HepG2 (cell line): ENCODE results near the gene PROC. TPM values are rescaled to one million over a fixed set of nuclear protein-coding genes. Genes with fewer than 3 reads are reported as not detected.
A peak's percentile ranks its signal among the peaks of the same experiment; 100 is the strongest.

Experiments
- ATAC-seq: fragments of 200-7000 bp; cut with Tn5 transposase; 3 replicates; pipeline ENCODE4 v1.9.1; 2020; ENCODE audit warnings: mild to moderate bottlenecking, moderate library complexity
- BruUV-seq: library from RNA; stranded (reverse); fragments of 400-500 nt; replicated peaks from 2 replicates; lab custom pipeline; 2021; lab: Mats Ljungman, UMichigan
- CTCF ChIA-PET: fragments of 300-600 bp; formaldehyde crosslinking; extraction: SDS; loops from one replicate; lab custom pipeline; 2021; ENCODE audit warnings: low total read pairs, inconsistent platforms, low intra/inter-chr PET ratio; lab: Yijun Ruan, JAX
- POLR2A ChIA-PET: fragments of 350-600 bp; sonication (Branson Sonifier 250); formaldehyde crosslinking; loops from one replicate; lab custom pipeline; 2020; ENCODE audit warnings: antibody characterized with exemption, inconsistent platforms; lab: Yijun Ruan, JAX
- DNase-seq: peaks from one replicate; pipeline ENCODE4 v3.0.0-alpha.2; 2015; ENCODE audit warnings: low spot score
- FAIRE-seq: peaks from 3 replicates; lab custom pipeline; 2011; peaks lifted over from hg19 to GRCh38; lab: Jason Lieb, UNC
- H2AFZ ChIP-seq: one replicate; pipeline ENCODE4 v1.6.1; 2011; ENCODE audit warnings: low read length, inconsistent platforms
- H3K27ac ChIP-seq: fragments of 300-600 bp; 3 replicates; pipeline ENCODE4 v1.8.0; 2011; ENCODE audit warnings: mixed run types, mild to moderate bottlenecking, mixed read lengths, low read length, inconsistent platforms; ENCODE audit not compliant: insufficient read depth; ENCODE audit errors: extremely low read length
- H3K27me3 ChIP-seq, 2 experiments: fragments of 200-600 bp in 1 of 2; 2 replicates in 1 of 2; 3 replicates in 1 of 2; pipeline versions ENCODE4 v1.6.0 to v1.8.0; 2011; ENCODE audit warnings: low read length in 2 of 2, mild to moderate bottlenecking in 2 of 2, moderate library complexity in 2 of 2, inconsistent platforms in 1 of 2; ENCODE audit not compliant: insufficient read depth in 2 of 2, control insufficient read depth in 1 of 2
- H3K36me3 ChIP-seq, 2 experiments: fragments of 200-600 bp in 1 of 2; replicated peaks in 1 of 2; 2 replicates in 1 of 2; 3 replicates in 1 of 2; pipeline versions ENCODE4 v1.5.1 to v1.8.0; 2011; ENCODE audit warnings: low read length in 2 of 2, inconsistent platforms in 1 of 2; ENCODE audit not compliant: insufficient read depth in 2 of 2, control insufficient read depth in 1 of 2
- H3K4me1 ChIP-seq: 2 replicates; pipeline ENCODE4 v1.5.1; 2012; ENCODE audit warnings: low read length, inconsistent platforms; ENCODE audit not compliant: insufficient read depth
- H3K4me2 ChIP-seq: 2 replicates; pipeline ENCODE4 v1.6.0; 2011; ENCODE audit warnings: low read depth, low read length, inconsistent platforms
- H3K4me3 ChIP-seq, 3 experiments: fragments of 200-600 bp in 1 of 3; sonication (generic), shearing (Covaris generic) in 1 of 3; replicated peaks in 1 of 3; 2 replicates each; pipeline ENCODE4 v1.5.1; 2011 to 2016; ENCODE audit warnings: low read length in 3 of 3, inconsistent platforms in 2 of 3, low read depth in 2 of 3, mild to moderate bottlenecking in 2 of 3, control low read depth in 1 of 3, mixed read lengths in 1 of 3; ENCODE audit not compliant: insufficient read depth in 1 of 3
- H3K79me2 ChIP-seq: one replicate; pipeline ENCODE4 v1.6.1; 2011; ENCODE audit warnings: low read length, inconsistent platforms; ENCODE audit not compliant: insufficient read depth
- H3K9ac ChIP-seq: 2 replicates; pipeline ENCODE4 v1.6.0; 2011; ENCODE audit warnings: mild to moderate bottlenecking, low read depth, low read length, inconsistent platforms; ENCODE audit not compliant: insufficient read depth
- H3K9me3 ChIP-seq: 2 replicates; pipeline ENCODE4 v1.5.1; 2012; ENCODE audit warnings: mild to moderate bottlenecking, low read length
- H4K20me1 ChIP-seq: 2 replicates; pipeline ENCODE4 v1.6.0; 2011; ENCODE audit warnings: inconsistent platforms, mild to moderate bottlenecking, low read length, moderate library complexity; ENCODE audit not compliant: insufficient read depth
- AGO2 ChIP-seq: fragments of 200-400 bp; formaldehyde crosslinking; optimal IDR thresholded peaks from 2 replicates; pipeline ENCODE3; 2017; ENCODE audit warnings: mild to moderate bottlenecking, low read depth, low read length, moderate library complexity
- BRF2 ChIP-seq: sonication (generic); formaldehyde crosslinking; IDR thresholded peaks from 2 replicates; pipeline ENCODE4 v1.8.1; 2022; ENCODE audit warnings: mild to moderate bottlenecking, missing genetic modification reagents
- CBX2 ChIP-seq, 2 experiments: fragments of 200-600 bp in 1 of 2; sonication (generic); formaldehyde crosslinking in 1 of 2; IDR thresholded peaks; 2 replicates each; pipeline versions ENCODE4 v1.7.0 to v1.8.1; 2018 to 2022; ENCODE audit warnings: low read depth in 2 of 2, low read length in 1 of 2, mild to moderate bottlenecking in 1 of 2, missing genetic modification reagents in 1 of 2
- RBFOX2 ChIP-seq: fragments of 200-400 bp; formaldehyde crosslinking; IDR thresholded peaks from 2 replicates; pipeline ENCODE4 v1.6.1; 2017; ENCODE audit warnings: low read depth, mild to moderate bottlenecking, low read length
- ZMYM3 ChIP-seq: sonication (generic); formaldehyde crosslinking; IDR thresholded peaks from 2 replicates; pipeline ENCODE4 v1.5.1; 2020; ENCODE audit warnings: mild to moderate bottlenecking, missing genetic modification reagents
- ZNF263 ChIP-seq: sonication (generic); formaldehyde crosslinking; IDR thresholded peaks from 2 replicates; pipeline ENCODE4 v1.4.0; 2020; ENCODE audit warnings: missing genetic modification reagents
- ZNF3 ChIP-seq: IDR thresholded peaks from 2 replicates; pipeline ENCODE4 v1.7.0; 2017; ENCODE audit warnings: inconsistent platforms
- WGBS: methylation state at CpG from one replicate; pipeline ENCODE4 v1.1.6; 2017; ENCODE audit warnings: low lambda C conversion rate; 5-methylcytosine and 5-hydroxymethylcytosine counted together
- in situ Hi-C: cut with HindIII; loops from 2 replicates; pipeline ENCODE4 v1.10.0; 2017; ENCODE audit warnings: low pct_unique_long_range_greater_than_20kb; ENCODE audit not compliant: extremely low pct_ligation_motif_present
- intact Hi-C: fragments of 100-400 bp; cut with micrococcal nuclease; formaldehyde crosslinking; loops from one replicate; pipeline ENCODE4 v1.10.0; 2022; ENCODE audit not compliant: unreplicated experiment
- polyA plus RNA-seq, 8 experiments: library from polyadenylated mRNA; depleted of rRNA in 3 of 8; stranded (reverse) in 7 of 8; unstranded in 1 of 8; fragments of >200 nt; fragmentation: Illumina TruSeq in 4 of 8; extraction: Trizol in 4 of 8; gene quantifications; 2 replicates each; pipeline versions ENCODE4 v1.2.1 to v1.2.3, GENCODE V29; 2011 to 2016; ENCODE audit warnings: low read depth in 4 of 8, missing spikeins in 1 of 8, mixed read lengths in 1 of 8; ENCODE audit not compliant: insufficient read depth in 1 of 8
- total RNA-seq, 5 experiments: library from RNA; depleted of rRNA; stranded (reverse); fragments of >200 nt; fragmentation: Illumina TruSeq; extraction: Trizol; gene quantifications; 2 replicates each; pipeline ENCODE4 v1.2.3, GENCODE V29; 2016; ENCODE audit warnings: low read depth in 1 of 5
- TF ChIP-seq, protein P1 (sequence below): sonication (generic); formaldehyde crosslinking; IDR thresholded peaks from 2 replicates; pipeline ENCODE4 v1.5.0; 2020; ENCODE audit warnings: mild to moderate bottlenecking, missing genetic modification reagents

Gene PROC
- total and polyA plus RNA-seq, 2 of the 13 experiments (the other 11 are each of a cell fraction or from before 2014, with no cell fraction given) = 134 to 185 TPM

- FAIRE-seq = no peak
- peaks cover 13% of the 10 kb centered on the region for H3K79me2 ChIP-seq
- POLR2A ChIA-PET = interaction anchor here (1.2 to 16.2 kb wide), 9 partner anchors 8 to 37 kb away, joined by 3 to 229 read pairs (median 11); partner anchors contain the start of genes MAP3K2 and PROC
- H4K20me1 ChIP-seq = no peaks in the 10 kb centered on the region; the same call in 1 of the 2 replicates
- TF ChIP-seq ZMYM3 (CRISPR knock-in tag) (peak; percentile 82; the same call in 1 of the 2 replicates), ZNF263 (CRISPR knock-in tag) (no peak), RBFOX2 (peak; percentile 51; the same call in 1 of the 2 replicates), ZNF3 (peak; percentile 99), CBX2 (IDR thresholded peaks at IDR 0.05; ENCODE audit: low read depth, low read length) (no peak), CBX2 (CRISPR knock-in tag; IDR thresholded peaks at IDR 0.05; ENCODE audit: low read depth) (no peak), AGO2 (peak; percentile 70), BRF2 (CRISPR knock-in tag) (no peak)
- TF ChIP-seq, protein P1, sequence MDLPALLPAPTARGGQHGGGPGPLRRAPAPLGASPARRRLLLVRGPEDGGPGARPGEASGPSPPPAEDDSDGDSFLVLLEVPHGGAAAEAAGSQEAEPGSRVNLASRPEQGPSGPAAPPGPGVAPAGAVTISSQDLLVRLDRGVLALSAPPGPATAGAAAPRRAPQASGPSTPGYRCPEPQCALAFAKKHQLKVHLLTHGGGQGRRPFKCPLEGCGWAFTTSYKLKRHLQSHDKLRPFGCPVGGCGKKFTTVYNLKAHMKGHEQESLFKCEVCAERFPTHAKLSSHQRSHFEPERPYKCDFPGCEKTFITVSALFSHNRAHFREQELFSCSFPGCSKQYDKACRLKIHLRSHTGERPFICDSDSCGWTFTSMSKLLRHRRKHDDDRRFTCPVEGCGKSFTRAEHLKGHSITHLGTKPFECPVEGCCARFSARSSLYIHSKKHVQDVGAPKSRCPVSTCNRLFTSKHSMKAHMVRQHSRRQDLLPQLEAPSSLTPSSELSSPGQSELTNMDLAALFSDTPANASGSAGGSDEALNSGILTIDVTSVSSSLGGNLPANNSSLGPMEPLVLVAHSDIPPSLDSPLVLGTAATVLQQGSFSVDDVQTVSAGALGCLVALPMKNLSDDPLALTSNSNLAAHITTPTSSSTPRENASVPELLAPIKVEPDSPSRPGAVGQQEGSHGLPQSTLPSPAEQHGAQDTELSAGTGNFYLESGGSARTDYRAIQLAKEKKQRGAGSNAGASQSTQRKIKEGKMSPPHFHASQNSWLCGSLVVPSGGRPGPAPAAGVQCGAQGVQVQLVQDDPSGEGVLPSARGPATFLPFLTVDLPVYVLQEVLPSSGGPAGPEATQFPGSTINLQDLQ = 0 out of 2 replicates have a peak, but pooled peaks have one; percentile 36
- TF ChIP-seq, all 625 proteins: peak for 5
- no peak overlapping the region for H3K9ac ChIP-seq
- no peak for ATAC-seq
- no peak for DNase-seq
- no peaks in the 10 kb centered on the region for H3K9me3 ChIP-seq
- no peak overlapping the region for H3K4me2 ChIP-seq
- H3K27ac ChIP-seq = no peak overlapping the region
- CTCF ChIA-PET = no interaction called here
- H3K36me3 ChIP-seq = peaks cover 36 to 54% of the 10 kb centered on the region in 2 experiments
- intact Hi-C loops (no loop called here), in situ Hi-C loops (no loop called here)
- peaks cover 12% of the 10 kb centered on the region for H3K4me1 ChIP-seq
- WGBS = 96% methylated on average over 16 of the region's 16 CpGs
- no peak overlapping the region for H3K4me3 ChIP-seq
- no peak overlapping the region for H2AFZ ChIP-seq
- BruUV-seq = TSS peak; percentile 10
- H3K27me3 ChIP-seq = no peaks in the 10 kb centered on the region
These were observed 7.6 kb downstream of the PROC start for GRCh38 chr2:127425540-127426490.
